NCI-H526 (cell line): ENCODE results near the gene RETREG2.
"Not testable (repeated sequence)": the region's sequence is repeated elsewhere in the genome, so short reads cannot be mapped to it uniquely, and the experiment has no call there.

ENCODE experiments used
- DNase-seq, 2 experiments: peaks; one replicate each; lab custom pipeline; 2025; lab: John Stamatoyannopoulos, UW

RETREG2 gene

GRCh38 chr2:219197388-219197787, 19.3 kb downstream of the RETREG2 start:
- no peak for DNase-seq

- no peak for DNase-seq
Measured at GRCh38 chr2:219198974-219199373, 20.9 kb downstream of the RETREG2 start.

GRCh38 chr2:219199470-219200211, 21.6 kb downstream of the RETREG2 start:
- DNase-seq: peak; percentile 34 to 51

- DNase-seq: peak; percentile 67 to 74
Measured at GRCh38 chr2:219200502-219201326, 22.6 kb downstream of the RETREG2 start.

- not testable (repeated sequence) for DNase-seq
Measured at GRCh38 chr2:219201331-219201730, 23.3 kb downstream of the RETREG2 start.

- DNase-seq: no peak
Measured at GRCh38 chr2:219204425-219205164, 26.5 kb downstream of the RETREG2 start.

- DNase-seq: no peak
Measured at GRCh38 chr2:219205165-219205538, 27.1 kb downstream of the RETREG2 start.

- DNase-seq: no peak
Measured at GRCh38 chr2:219205981-219206327, 27.9 kb downstream of the RETREG2 start.

- peak; percentile 85 to 98 for DNase-seq
Measured at GRCh38 chr2:219206328-219207133, 28.5 kb downstream of the RETREG2 start, which contains the start of gene ZFAND2B. TSS of gene ZFAND2B (plus strand) at chr2:219206782. CDS start at chr2:219206988, 206 bp downstream.

- DNase-seq: no peak
Measured at GRCh38 chr2:219207134-219207883, 29.2 kb downstream of the RETREG2 start.

GRCh38 chr2:219207884-219208740, 30.0 kb downstream of the RETREG2 start:
- DNase-seq: no peak

GRCh38 chr2:219209236-219210195, 31.4 kb downstream of the RETREG2 start:
- no peak for DNase-seq

GRCh38 chr2:219210196-219210885, 32.3 kb downstream of the RETREG2 start:
- no peak for DNase-seq

- no peak for DNase-seq
Measured at GRCh38 chr2:219210886-219211362, 32.8 kb downstream of the RETREG2 start.

GRCh38 chr2:219213026-219213415, 34.9 kb downstream of the RETREG2 start:
- no peak for DNase-seq

- DNase-seq: no peak
Measured at GRCh38 chr2:219213486-219214071, 35.5 kb downstream of the RETREG2 start.

GRCh38 chr2:219214141-219214540, 36.1 kb downstream of the RETREG2 start:
- no peak for DNase-seq

- DNase-seq: no peak
Measured at GRCh38 chr2:219214786-219215185, 36.7 kb downstream of the RETREG2 start.
